NCI-H226 (cell line): Measurements from ENCODE around the gene VMP1.
"Not testable (repeated sequence)": the region's sequence is repeated elsewhere in the genome, so short reads cannot be mapped to it uniquely, and the experiment has no call there.

Experiments used
- DNase-seq: peaks from one replicate; pipeline ENCODE4 v3.0.0-alpha.2; 2015

Gene VMP1

DNA sequence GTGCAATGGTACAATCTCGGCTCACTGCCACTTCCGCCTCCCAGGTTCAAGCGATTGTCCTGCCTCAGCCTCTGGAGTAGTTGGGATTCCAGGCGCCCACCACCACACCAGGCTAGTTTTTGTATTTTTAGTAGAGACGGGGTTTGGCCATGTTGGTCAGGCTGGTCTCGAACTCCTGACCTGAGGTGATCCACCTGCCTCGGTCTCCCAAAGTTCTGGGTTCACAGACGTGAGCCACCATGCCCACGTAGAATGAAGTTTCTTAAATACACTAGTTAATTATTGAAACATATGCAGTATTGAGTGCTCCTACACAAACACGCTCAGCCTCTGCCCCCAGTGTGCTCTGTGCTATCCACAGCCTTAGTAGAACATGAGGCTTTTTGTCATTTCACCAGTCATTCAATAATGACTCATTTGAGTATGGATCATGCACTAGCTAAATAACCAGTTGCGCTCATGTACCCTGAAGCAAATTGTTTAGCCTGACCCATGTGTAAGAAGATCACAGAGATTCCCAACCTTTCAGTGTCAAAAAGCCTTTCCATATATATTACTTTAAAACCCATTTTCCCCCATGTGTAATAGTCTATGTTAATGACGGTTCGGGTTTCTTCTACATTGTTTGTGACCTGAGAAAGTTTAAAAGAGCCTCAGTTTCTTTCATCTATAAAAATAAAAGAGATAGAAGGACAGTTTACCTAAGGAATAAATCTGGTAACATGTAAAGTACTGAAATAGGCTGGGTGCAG lies 135.6 kb downstream of the VMP1 start:
- peak; percentile 60 for DNase-seq

DNA sequence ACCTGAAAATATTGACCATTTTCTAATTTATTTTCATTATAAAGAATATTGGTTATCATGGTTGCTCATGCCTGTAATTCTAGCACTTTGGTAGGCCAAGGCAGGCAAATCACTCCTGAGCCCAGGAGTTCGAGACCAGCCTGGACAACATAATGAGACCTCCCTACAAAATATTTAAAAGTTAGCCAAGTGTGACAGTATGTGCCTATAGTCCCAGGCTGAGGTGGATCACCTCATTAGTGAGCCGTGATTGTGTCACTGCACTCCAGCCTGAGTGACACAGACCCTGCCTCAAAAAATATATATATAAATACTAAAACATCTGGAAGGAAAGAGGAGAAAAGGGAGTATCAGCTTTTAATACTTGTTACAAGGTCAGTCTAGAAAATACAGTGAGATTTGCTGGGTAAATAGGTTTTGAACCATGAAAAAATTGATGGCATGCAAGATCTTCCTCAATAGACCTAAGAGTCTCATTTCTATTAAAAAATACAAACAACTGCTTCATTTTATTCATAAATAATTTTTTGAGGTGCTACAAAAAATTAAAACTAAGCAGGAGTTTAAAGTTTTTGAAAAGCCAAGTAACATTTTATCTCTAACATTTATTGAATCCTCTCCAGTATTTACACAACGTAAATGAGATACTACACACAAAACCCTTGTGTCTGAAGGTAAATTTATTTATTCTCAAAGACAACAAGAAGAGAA lies 137.6 kb downstream of the VMP1 start:
- no peak for DNase-seq

DNA sequence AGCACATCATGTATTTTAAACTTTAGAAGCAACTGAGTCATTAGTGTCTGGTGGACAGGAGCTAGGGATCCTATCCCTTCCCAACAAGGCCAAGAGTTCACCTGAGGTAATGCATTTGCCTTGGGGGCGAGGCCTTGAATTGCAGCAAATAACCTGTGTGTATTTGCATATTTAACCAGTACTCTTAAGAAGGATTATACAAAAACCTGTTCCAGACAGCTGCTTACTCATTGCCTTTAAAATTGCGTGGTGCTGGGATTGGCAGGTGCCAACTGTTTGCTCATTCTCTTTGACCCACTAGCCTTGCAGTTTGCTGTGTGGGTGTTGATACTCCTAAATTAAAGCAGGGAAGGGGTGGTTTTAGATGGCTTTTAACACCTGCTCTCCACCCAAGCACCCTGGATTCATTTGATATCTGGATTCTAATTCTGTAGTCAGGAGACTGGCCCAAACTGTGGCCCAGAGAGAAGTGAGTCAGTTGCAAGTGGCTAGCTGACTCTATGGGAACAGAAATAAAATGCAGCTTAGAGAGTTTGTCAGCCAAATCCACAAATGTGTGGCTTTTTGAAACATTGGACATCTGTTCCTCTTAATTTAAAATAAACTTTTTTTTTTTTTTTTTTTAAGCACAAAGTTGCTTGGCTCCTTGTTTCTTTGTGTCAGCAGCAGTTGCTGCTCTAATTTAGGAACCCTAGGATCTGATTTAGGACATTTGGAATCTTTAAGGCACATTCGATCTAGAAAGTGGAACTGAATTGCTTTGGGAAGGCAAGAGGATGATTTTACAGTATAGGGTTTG lies 138.3 kb downstream of the VMP1 start:
- peak; percentile 66 for DNase-seq

DNA sequence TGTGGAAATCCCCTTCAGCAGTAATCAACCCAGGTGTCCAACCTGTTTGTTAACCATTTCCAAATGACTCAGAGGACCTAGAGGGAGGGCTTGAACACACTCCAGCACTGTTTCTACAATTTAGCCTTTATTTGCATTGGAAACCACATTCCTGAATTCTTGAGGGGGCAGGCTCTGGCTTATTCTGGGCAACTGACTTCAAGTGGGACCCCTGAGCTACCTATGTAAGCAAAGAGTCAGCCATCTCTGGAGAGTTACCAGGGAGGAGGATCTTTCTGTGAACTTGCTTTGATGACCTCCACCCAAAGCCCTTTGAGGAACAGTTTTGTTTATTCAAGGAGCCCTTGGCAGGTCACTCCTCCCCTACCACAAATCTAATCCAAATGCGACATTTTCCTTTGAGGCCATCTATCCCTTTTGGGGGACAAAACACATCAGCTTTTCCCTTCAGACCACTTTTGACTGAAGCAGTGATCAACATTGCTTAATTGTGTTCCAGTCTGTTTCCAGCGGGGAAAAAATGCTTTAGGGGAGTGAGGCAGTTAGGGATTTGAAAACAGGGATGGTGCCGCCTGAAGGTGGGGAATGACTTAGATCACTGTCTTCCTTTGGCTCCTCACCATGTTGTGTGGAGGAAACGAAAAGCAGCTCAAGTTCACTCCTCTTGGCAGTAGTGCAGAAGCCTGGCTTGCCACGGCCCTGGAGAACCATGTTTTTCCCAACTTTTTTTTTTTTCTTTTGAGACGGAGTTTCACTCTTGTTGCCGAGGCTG lies 139.1 kb downstream of the VMP1 start:
- DNase-seq: peak; percentile 72

DNA sequence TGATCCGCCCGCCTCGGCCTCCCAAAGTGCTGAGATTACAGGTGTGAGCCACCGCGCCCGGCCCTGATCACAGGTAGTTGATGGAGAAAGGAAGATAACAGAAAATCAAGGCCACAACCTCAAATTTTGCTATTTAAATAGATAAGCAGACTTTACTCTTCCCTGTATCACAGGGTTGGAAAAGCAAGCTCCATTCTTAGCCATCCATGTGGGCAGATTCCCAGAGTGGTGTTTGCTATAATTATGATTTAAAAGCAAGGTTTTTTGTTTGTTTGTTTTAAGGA lies 140.9 kb downstream of the VMP1 start:
- DNase-seq: no peak

DNA sequence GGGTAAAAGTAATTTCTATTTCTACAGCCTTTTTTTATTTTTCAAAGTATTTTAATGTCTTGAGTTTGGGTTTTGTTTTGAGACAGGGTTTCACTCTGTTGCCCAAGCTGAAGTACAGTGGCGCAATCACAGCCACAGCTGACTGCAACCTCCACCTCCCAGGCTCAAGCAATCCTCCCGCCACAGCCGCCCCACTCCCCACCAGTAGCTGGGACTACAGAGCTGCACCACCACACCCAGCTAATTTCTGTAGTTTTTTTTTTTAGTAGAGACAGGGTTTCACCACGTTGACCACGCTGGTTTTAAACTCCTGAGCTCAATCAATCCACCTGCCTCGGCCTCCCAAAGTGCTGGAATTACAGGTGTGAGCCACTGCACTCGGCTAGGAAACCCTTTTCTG lies 141.3 kb downstream of the VMP1 start:
- no peak for DNase-seq

DNA sequence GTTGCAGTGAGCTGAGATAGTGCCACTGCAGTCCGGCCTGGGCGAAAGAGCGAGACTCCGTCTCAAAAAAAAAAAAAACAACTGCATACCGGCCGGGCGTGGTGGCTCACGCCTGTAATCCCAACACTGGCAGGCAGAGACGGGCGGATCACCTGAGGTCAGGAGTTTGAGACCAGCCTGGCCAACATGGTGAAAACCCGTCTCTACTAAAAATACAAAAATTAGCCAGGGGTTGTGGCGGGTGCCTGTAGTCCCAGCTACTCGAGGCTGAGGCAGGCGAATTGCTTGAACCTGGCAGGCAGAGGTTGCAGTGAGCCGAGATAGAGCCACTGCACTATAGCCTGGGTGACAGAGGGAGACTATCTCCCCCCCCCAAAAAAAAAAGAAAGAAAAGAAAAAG lies 142.9 kb downstream of the VMP1 start:
- DNase-seq: not testable (repeated sequence)

DNA sequence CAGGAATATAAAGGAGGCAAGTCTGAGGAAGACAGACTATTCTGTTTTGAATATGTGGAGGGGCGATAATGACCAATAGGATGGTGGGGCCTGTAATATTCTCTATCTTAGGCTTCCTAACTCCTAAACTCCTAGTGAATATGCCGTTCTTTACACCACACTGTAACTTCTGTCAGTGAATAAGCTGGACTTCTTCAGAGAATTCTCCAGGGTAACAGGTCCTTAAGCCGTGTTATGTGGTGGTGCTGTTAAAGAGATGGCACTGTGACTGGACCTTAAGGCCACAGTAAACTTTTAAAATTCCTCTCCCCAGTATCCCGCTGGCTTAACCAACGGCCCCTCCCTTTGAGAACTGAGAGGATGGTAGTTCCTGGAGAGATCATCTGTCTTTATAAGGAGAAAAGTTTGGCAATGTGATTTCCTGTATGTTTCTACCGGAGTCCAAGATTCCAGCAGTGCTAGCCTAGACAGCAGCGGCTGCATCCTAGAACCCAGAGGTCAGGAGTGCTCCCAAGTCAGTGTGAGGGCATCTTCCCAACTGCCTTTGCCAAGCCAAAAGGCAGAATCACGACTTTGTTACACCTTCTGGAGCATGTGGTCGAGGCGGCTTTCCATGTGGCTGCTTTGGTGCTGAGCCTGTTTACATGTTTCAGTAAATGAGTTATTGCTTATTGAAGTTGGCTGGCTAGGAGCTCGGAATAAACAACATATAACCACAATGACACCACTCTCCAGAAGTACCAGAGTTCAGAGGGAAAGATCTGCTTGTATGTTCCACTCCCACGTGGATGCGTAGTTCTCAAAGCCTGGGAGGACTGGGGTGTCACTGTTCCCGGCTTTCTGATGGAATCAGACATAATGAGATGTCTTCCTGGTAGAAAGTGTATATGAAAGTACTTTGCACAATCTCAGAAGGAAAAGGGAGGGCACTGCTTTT lies 144.3 kb downstream of the VMP1 start:
- DNase-seq: no peak

DNA sequence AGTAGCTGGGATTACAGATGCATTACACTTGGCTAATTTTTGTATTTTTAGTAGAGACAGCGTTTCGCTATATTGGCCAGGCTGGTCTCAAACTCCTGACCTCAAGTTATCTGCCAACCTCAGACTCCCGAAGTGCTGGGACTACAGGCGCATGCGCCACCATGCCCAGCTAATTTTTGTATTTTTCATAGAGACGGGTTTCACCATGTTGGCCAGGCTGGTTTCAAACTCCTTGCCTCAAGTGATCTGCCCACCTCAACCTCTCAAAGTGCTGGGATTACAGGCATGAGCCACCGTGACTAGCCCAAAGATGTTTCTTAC lies 145.4 kb downstream of the VMP1 start:
- DNase-seq: not testable (repeated sequence)

DNA sequence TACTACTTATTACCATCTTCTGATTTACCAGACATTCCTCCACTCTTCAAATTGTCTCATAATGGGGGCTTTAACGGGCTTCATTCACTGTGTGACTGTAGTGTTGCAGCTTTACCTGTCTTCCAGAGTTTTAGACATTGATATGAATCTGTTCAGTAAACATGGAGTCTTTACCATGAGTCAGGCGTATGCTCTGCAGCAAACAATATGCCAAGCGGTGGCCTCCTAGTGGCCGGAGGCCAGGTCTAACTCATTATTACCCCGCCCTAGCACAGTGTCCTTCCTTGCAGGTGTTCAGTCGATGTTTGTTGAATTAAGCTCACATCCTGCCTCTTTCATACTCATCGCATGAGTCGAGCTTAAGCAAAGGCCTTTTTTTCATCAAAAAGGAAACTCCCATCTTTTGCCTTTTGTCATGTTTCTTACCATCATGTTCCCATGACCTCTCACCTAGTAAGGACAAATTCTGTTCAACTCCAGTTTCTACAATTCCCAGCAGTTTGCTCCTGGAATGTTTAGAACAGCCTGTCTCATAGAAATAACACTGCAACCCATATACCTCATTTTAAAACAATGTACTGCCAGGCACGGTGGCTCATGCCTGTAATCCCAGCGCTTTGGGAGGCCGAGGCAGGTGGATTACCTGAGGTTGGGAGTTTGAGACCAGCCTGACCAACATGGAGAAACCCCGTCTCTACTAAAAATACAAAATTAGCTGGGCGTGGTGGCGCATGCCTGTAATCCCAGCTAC lies 145.9 kb downstream of the VMP1 start:
- peak; percentile 70 for DNase-seq

DNA sequence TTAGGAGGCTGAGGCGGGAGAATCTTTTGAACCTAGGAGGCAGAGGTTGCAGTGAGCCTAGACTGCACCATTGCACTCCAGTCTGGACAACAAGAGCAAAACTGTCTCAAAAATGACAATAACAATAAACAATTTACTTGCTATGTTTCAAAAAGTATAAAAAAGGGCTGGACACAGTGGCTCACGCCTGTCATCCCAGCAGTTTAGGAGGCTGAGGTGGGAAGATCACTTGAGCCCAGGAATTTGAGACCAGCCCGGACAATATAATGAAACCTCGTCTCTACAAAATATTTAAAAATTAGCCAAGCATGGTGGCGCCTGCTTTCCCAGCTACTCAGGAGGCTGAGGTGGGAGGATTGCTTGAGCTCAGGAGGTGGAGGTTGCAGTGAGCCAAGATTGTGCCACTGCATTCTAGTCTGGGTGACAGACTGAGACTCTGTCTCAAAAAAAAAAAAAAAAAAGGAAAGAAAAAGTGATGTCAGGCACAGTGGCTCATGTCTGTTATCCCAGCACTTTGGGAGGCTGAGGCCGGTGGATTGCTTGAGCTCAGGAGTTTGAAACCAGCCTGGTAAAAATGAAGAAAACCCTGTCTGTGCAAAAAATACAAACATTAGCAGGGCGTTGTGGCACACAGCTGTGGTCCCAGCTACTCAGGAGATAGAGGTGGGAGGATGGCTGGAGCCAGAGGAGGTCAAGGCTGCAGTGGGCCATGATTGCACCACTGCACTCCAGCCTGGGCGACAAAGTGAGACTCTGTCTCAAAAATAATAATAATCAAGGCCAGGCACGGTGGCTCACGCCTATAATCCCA lies 146.7 kb downstream of the VMP1 start:
- DNase-seq: not testable (repeated sequence)

DNA sequence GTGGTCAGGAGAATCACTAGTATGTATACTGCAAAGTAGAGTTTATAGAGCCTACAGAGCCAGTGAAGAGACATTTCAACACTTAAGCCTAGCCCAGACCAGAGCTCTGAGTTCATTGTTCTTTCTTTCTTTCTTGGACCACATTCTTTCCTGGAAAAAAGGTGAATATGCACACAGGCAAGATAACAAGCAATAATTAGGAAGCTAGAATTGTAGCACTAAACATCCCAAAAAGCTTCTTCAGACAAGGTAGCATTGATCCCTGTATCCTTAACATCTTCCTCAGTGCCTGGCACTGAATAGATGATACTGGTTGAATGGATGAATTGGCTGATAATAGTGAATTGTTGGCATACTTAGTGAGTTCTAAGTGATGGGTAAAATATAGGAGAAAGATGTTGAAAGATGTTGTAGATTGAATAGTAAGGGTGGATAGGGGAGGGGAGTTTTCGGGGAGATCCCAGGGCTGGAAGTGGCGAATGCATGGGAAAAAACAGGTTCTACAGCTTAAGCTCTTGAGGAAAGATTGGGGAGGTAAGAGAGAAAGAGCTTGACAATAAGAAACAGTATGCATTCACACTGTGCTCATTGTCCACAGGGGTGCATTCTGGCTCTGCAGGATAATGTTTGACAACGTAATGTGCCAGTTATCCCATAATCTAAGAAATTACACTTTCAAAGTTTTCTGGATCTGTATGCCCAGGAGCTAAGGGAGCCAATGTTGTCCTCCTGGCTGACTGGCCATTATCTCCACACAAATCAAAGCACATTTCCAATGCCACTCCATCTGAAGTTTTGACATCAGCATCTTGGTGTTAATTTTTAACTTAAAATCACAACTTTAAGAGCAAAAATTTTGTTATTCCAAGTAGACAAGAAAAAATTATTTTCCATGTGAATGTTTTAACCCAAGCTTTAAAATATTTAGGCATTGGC lies 149.7 kb downstream of the VMP1 start:
- DNase-seq: no peak

DNA sequence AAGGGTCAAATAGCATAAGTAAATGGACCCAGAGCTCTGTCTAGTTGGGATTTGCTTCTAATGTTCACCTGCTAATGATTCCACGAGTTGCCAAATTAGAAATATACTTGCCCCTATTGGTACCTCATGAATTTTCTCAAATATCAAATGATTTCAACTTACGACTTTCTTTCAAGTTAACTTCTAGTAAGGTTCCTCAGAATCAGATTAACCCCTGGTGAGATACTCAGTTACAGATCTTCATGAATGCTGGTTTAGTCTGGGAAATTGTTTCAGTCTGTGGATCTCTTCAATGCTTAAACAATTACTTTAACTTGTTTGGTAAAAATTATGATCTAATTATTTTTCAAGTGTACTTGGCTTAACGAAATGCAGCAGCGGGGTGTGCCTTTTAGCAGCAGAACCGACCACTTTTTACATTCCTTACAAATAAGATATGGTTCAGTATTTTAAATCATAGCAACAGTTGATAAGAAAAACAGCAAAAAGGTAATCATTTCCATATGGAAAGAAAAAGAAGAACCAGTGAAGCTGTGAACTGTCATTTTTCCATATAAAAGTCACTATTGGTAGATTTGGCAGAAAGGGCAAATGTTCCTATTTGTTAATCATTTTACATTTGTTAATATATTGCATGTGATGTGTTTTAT lies 150.8 kb downstream of the VMP1 start:
- DNase-seq: no peak

DNA sequence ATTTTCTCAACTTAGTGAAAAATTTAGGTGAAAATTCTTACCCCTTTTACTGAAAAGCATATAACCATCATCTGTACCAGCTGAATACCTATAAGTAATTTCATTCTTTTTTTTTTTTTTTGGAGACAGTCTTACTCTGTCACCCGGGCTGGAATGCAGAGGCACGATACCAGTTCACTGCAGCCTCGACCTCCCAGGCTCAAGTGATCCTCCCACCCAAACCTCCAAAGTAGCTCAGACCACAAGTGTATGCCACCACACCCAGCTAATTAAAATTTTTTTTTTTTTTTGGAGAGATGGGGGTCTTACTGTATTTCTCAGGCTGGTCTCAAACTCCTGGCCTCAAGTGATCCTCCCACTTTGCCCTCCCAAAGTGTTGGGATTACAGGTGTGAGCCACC lies 151.5 kb downstream of the VMP1 start:
- no peak for DNase-seq

DNA sequence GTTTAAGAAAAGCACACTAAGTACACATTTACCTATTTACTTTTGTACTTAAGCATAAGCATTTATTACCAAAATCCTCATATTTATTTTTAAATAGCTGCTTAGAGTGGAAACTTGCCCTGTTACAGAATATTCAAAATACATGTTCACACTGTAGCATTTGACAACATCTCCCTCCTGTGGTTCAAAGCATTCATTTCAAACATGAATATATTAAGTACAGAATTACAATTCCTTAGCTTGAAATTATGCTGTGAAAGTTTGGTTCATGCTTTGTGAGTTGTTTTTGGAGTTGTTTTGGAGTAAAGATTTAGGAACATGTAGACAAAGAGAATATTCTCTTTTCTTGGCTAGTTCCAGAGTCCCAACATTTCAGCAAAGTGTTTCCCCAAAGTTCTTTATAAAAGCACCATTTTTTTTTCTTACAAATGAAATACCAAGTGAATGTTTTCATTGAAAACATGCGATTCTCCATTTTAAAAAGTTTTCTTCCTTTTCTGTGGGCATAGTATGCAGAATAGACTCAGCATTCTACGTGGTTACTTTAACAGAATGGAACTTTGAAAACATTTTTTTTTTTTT lies 152.1 kb downstream of the VMP1 start:
- DNase-seq: no peak

DNA sequence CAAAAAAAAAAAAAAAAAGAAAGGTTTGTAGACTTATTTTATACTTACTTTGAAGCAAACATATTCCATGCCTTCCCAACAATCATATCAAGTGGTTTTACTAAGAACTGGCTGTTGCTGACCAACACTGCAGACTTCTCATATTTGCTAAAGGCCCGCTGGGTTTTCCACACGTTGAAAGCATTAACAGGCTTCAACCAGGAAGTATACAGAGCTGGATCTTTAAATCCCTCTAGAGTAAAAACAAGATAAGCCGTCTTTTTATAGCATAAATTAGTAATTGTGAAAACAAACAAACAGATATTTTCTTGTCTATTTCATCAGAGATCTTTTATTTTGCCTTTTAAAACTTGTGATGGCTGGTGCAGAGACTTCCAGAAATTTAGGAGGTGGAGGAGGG lies 156.2 kb downstream of the VMP1 start:
- DNase-seq: no peak

DNA sequence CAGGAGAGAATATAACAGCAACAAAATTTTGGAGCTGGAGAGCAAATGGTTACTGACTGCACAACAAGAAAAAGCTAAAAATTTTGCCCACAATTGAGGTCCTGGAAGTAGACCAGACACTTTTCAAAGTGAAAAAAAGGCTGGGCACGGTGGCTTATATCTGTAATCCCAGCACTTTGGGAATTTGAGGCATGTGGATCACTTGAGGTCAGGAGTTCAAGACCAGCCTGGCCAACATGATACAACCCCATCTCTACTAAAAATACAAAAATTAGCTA lies 162.4 kb downstream of the VMP1 start:
- no peak for DNase-seq

DNA sequence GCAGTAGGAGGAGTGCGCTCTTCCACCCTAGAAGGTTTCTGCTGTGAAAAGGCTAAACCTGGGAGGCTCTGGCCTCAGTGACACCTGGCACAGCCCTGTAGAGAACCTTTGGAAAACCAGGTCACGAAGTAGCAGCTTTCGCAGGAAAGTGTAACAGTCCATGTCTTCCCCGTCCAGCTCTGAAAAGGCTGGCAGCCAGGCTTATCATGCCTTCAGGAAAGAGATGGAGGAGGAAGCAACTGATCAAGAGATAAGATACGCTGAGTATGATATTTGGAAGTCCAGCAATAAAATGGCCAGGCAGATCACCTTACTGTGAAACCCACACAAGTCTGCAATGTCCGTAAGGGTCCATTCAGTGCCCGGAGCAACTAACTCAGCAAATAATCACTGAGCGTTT lies 163.0 kb downstream of the VMP1 start:
- DNase-seq: no peak

DNA sequence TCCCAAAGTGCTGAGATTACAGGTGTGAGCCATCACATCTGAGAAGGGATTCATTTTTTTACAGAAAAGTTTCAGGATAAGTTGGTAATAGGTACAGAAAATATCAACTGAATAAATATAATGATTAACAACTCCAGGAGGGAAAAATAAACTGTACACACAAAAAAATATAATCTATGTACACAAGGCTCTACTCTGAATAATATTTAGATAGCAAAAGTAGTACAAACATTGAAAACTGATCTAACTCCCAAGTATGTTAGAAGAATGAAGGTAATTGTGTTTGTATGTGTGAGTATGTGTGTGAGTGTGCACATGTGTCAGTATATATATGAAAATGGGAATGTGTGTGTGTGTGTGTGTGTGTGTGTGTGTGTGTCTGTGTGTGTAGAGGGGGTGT lies 164.9 kb downstream of the VMP1 start:
- no peak for DNase-seq
